H9 (cell line): ENCODE data around the gene ACVR1B. TPM values are rescaled to one million over a fixed set of nuclear protein-coding genes. Genes with fewer than 3 reads are reported as not detected.
A peak's percentile ranks its signal among the peaks of the same experiment; 100 is the strongest.

Experiments
- DNase-seq: peaks from one replicate; pipeline ENCODE4 v3.0.0-alpha.2; 2017
- H2AFZ ChIP-seq: one replicate; pipeline ENCODE4 v1.6.1; 2013; ENCODE audit warnings: mild to moderate bottlenecking, low read length, control low read depth, moderate library complexity
- H2AK5ac ChIP-seq: 2 replicates; pipeline ENCODE4 v1.6.1; 2013; ENCODE audit warnings: low read length, control low read depth, mixed read lengths; ENCODE audit not compliant: insufficient read length
- H2BK120ac ChIP-seq: one replicate; pipeline ENCODE4 v1.6.1; 2013; ENCODE audit warnings: low read depth, mild to moderate bottlenecking, low read length, control low read depth, inconsistent platforms; ENCODE audit not compliant: poor library complexity, severe bottlenecking
- H2BK12ac ChIP-seq: 2 replicates; pipeline ENCODE4 v1.6.1; 2013; ENCODE audit warnings: low read length, control low read depth, mixed read lengths, low read depth; ENCODE audit not compliant: insufficient read length
- H2BK15ac ChIP-seq: 2 replicates; pipeline ENCODE4 v1.6.1; 2013; ENCODE audit warnings: low read depth, low read length, control low read depth
- H2BK20ac ChIP-seq: one replicate; pipeline ENCODE4 v1.6.1; 2013; ENCODE audit warnings: low read depth, mild to moderate bottlenecking, low read length, control low read depth, inconsistent platforms; ENCODE audit not compliant: poor library complexity, severe bottlenecking
- H2BK5ac ChIP-seq: 2 replicates; pipeline ENCODE4 v1.6.1; 2013; ENCODE audit warnings: low read length, control low read depth, mixed read lengths; ENCODE audit not compliant: insufficient read length
- H3K14ac ChIP-seq: 2 replicates; pipeline ENCODE4 v1.6.1; 2013; ENCODE audit warnings: low read length, control low read depth; ENCODE audit not compliant: insufficient read depth
- H3K18ac ChIP-seq: 2 replicates; pipeline ENCODE4 v1.6.1; 2013; ENCODE audit warnings: low read depth, mild to moderate bottlenecking, mixed read lengths, low read length, control low read depth; ENCODE audit not compliant: insufficient read length
- H3K23ac ChIP-seq: 2 replicates; pipeline ENCODE4 v1.6.1; 2013; ENCODE audit warnings: low read length, control low read depth, mixed read lengths, low read depth; ENCODE audit not compliant: insufficient read length
- H3K23me2 ChIP-seq: 2 replicates; pipeline ENCODE4 v1.6.1; 2013; ENCODE audit warnings: low read depth, mild to moderate bottlenecking, mixed read lengths, low read length, control low read depth; ENCODE audit not compliant: insufficient read length, poor library complexity, severe bottlenecking
- H3K27ac ChIP-seq: 2 replicates; pipeline ENCODE4 v1.5.1; 2013; ENCODE audit warnings: low read length, control low read depth, mixed read lengths, low read depth; ENCODE audit not compliant: insufficient read length
- H3K27me3 ChIP-seq: 2 replicates; pipeline ENCODE4 v1.6.1; 2013; ENCODE audit warnings: low read length, control low read depth, inconsistent platforms; ENCODE audit not compliant: insufficient read depth
- H3K4ac ChIP-seq: 2 replicates; pipeline ENCODE4 v1.6.1; 2013; ENCODE audit warnings: low read depth, mild to moderate bottlenecking, control low read depth, inconsistent platforms, low read length, moderate library complexity
- H3K4me1 ChIP-seq: 2 replicates; pipeline ENCODE4 v1.6.1; 2013; ENCODE audit warnings: low read length, control low read depth, inconsistent platforms; ENCODE audit not compliant: insufficient read depth
- H3K4me2 ChIP-seq: 2 replicates; pipeline ENCODE4 v1.6.1; 2013; ENCODE audit warnings: low read length, control low read depth, mixed read lengths; ENCODE audit not compliant: insufficient read length, insufficient read depth
- H3K56ac ChIP-seq: 2 replicates; pipeline ENCODE4 v1.6.1; 2013; ENCODE audit warnings: low read depth, mild to moderate bottlenecking, mixed read lengths, low read length, control low read depth; ENCODE audit not compliant: insufficient read length
- H3K79me1 ChIP-seq: 2 replicates; pipeline ENCODE4 v1.6.1; 2013; ENCODE audit warnings: low read depth, mild to moderate bottlenecking, moderate library complexity, low read length, control low read depth, inconsistent platforms; ENCODE audit not compliant: insufficient read depth, poor library complexity, severe bottlenecking
- H3K79me2 ChIP-seq: 2 replicates; pipeline ENCODE4 v1.6.1; 2013; ENCODE audit warnings: low read length, control low read depth, inconsistent platforms; ENCODE audit not compliant: insufficient read depth
- H3K9ac ChIP-seq: 2 replicates; pipeline ENCODE4 v1.6.1; 2013; ENCODE audit warnings: low read length, control low read depth, mixed read lengths; ENCODE audit not compliant: insufficient read length; ENCODE audit errors: extremely low read depth
- H3K9me3 ChIP-seq: one replicate; pipeline ENCODE4 v1.6.1; 2013; ENCODE audit warnings: low read depth, low read length, inconsistent platforms; ENCODE audit not compliant: control insufficient read depth
- H3T11ph ChIP-seq: one replicate; pipeline ENCODE4 v1.6.1; 2013; ENCODE audit warnings: mild to moderate bottlenecking, low read length, control low read depth, inconsistent platforms
- H4K20me1 ChIP-seq: one replicate; pipeline ENCODE4 v1.6.1; 2013; ENCODE audit not compliant: control insufficient read depth, insufficient read length, insufficient read depth
- H4K5ac ChIP-seq: 2 replicates; pipeline ENCODE4 v1.6.1; 2013; ENCODE audit warnings: low read depth, mild to moderate bottlenecking, mixed read lengths, low read length, control low read depth; ENCODE audit not compliant: insufficient read length
- H4K8ac ChIP-seq: replicated peaks from 2 replicates; pipeline ENCODE4 v1.6.1; 2013; ENCODE audit warnings: low read length, control low read depth, mixed read lengths, low read depth; ENCODE audit not compliant: insufficient read length
- H4K91ac ChIP-seq: 2 replicates; pipeline ENCODE4 v1.6.1; 2013; ENCODE audit warnings: low read depth, mild to moderate bottlenecking, moderate library complexity, mixed read lengths, low read length, control low read depth; ENCODE audit not compliant: insufficient read length
- H3K27ac Mint-ChIP-seq, 3 experiments: 2 replicates in 2 of 3; 3 replicates in 1 of 3; pipeline ENCODE4 v1.8.0; 2020 to 2021; ENCODE audit warnings: mixed read lengths in 3 of 3, mild to moderate bottlenecking in 1 of 3, moderate library complexity in 1 of 3
- H3K27me3 Mint-ChIP-seq: 2 replicates; pipeline ENCODE4 v1.8.0; 2021; ENCODE audit warnings: low read depth, mild to moderate bottlenecking, moderate library complexity, mixed read lengths
- H3K36me3 Mint-ChIP-seq, 3 experiments: 2 replicates in 2 of 3; 3 replicates in 1 of 3; pipeline ENCODE4 v1.8.0; 2020 to 2021; ENCODE audit warnings: low read depth in 3 of 3, mixed read lengths in 3 of 3; ENCODE audit not compliant: insufficient read depth in 1 of 3
- H3K4me1 Mint-ChIP-seq, 2 experiments: 2 replicates each; pipeline ENCODE4 v1.8.0; 2020; ENCODE audit warnings: mixed read lengths in 2 of 2
- H3K4me3 Mint-ChIP-seq, 2 experiments: 2 replicates in 1 of 2; 3 replicates in 1 of 2; pipeline ENCODE4 v1.8.0; 2020 to 2021; ENCODE audit warnings: mild to moderate bottlenecking in 2 of 2, mixed read lengths in 2 of 2, moderate library complexity in 1 of 2
- H3K9me3 Mint-ChIP-seq, 2 experiments: 2 replicates in 1 of 2; 3 replicates in 1 of 2; pipeline ENCODE4 v1.8.0; 2020; ENCODE audit warnings: mild to moderate bottlenecking in 2 of 2, mixed read lengths in 2 of 2, moderate library complexity in 1 of 2
- CTCF ChIP-seq: fragments of 200-600 bp; sonication (generic); conservative IDR thresholded peaks from 3 replicates; pipeline ENCODE4 v1.8.0; 2021; ENCODE audit warnings: antibody characterized with exemption, mild to moderate bottlenecking
- WGBS: extraction: QIAGEN DNeasy Blood & Tissue Kit; methylation state at CpG from one replicate; pipeline ENCODE4 v1.1.7; 2013; ENCODE audit warnings: missing lambda C conversion rate, low lambda C conversion rate, mixed read lengths; ENCODE audit not compliant: insufficient read length; ENCODE audit errors: extremely low coverage; 5-methylcytosine and 5-hydroxymethylcytosine counted together
- total RNA-seq: library from RNA; stranded (reverse); gene quantifications from 2 replicates; pipeline ENCODE4 v1.2.1, GENCODE V29; 2021

The ACVR1B gene
- total RNA-seq, 1 experiment from 2014 or later = 16.3 TPM

DNA sequence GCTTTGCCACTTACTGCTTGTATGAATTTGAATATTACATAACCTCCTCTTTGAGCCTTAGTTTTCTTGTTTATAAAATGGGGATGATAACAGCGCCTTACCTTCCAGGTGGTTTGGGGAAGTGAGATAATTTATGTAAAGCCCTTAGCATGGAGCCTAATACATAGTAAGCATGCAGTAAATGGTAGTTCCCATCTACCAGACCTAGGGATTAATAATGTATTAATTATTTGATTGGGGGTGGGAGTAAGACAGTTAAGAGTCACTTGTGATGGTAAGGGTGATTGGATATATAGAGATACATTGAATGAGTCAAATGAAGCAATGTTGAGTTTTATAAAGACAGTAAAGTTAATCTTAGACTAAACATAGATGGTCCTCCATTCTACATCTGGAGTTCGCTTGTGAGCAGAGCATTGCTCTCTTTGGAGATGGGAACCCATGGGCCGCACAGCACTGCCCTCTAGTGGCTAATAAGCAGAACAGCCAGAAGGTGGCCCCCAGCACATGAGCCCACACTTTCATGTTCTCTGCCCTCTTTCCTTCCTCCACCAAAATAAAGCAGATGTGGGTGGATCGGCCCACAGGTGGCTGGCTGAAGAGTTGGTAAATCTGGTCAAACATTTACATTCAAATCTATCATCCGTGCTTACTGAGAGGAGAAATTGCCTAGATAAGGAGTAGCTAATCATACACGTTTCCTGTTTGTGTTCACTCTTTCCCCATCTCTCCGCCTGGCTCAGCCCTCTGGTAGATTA, 28.7 kb downstream of the ACVR1B start:
- Histone ChIP-seq H3K4ac (no peak overlapping the region), H3K4me2 (no peak overlapping the region), H3K56ac (no peak overlapping the region), H3K9me3 (no peaks in the 10 kb centered on the region), H2AK5ac (no peak overlapping the region), H2BK120ac (no peak overlapping the region), H4K20me1 (no peaks in the 10 kb centered on the region), H3K9ac (no peak overlapping the region), H3K27ac (no peak overlapping the region), H2BK12ac (no peak overlapping the region), H3K27me3 (no peaks in the 10 kb centered on the region), H2BK20ac (no peak overlapping the region), H2AFZ (no peak overlapping the region), H3T11ph (no peak overlapping the region), H3K14ac (no peak overlapping the region), H2BK5ac (no peak overlapping the region), H2BK15ac (no peak overlapping the region), H3K23ac (no peak overlapping the region), H4K91ac (no peak overlapping the region), H3K4me1 (no peaks in the 10 kb centered on the region), H3K79me2 (no peaks in the 10 kb centered on the region), H4K5ac (no peak overlapping the region), H3K18ac (no peak overlapping the region), H3K23me2 (no peaks in the 10 kb centered on the region), H3K79me1 (no peaks in the 10 kb centered on the region), H4K8ac (no peak overlapping the region)
- Mint-ChIP-seq H3K36me3 (peaks cover 35 to 77% (median 60%) of the 10 kb centered on the region in 3 experiments; a peak in 6 of 7 replicates), H3K4me3 (no peak overlapping the region), H3K4me1 (peaks cover 2 to 7% of the 10 kb centered on the region in 2 experiments), H3K27me3 (no peaks in the 10 kb centered on the region), H3K27ac (peak overlapping the region in 1 of 3 experiments; percentile 63; a peak in 1 of 7 replicates), H3K9me3 (no peaks in the 10 kb centered on the region)
- peak; percentile 97 for TF ChIP-seq CTCF
- no CpG with 5 or more reads among the region's 7 CpGs for WGBS
- peak; percentile 69 for DNase-seq
